NT2/D1 (cell line): Measurements from ENCODE around the gene ACTR1A.
"Not testable (repeated sequence)": the region's sequence is repeated elsewhere in the genome, so short reads cannot be mapped to it uniquely, and the experiment has no call there.

ENCODE experiments used
- DNase-seq: peaks from one replicate; pipeline ENCODE4 v3.0.0-alpha.2; 2011; ENCODE audit warnings: low read depth, low spot score
- H3K27me3 ChIP-seq: 2 replicates; pipeline ENCODE4 v1.6.0; 2011; ENCODE audit warnings: mild to moderate bottlenecking; ENCODE audit not compliant: insufficient read length, insufficient read depth
- H3K36me3 ChIP-seq: 2 replicates; pipeline ENCODE4 v1.6.1; 2011; ENCODE audit warnings: mild to moderate bottlenecking, low read length, mixed read lengths; ENCODE audit not compliant: insufficient read depth, insufficient read length
- H3K4me1 ChIP-seq: 2 replicates; pipeline ENCODE4 v1.5.1; 2011; ENCODE audit not compliant: insufficient read depth, insufficient read length
- H3K4me3 ChIP-seq: 2 replicates; pipeline ENCODE4 v1.5.1; 2011; ENCODE audit warnings: low read depth; ENCODE audit not compliant: insufficient read length
- H3K9ac ChIP-seq: 2 replicates; pipeline ENCODE4 v1.6.0; 2011; ENCODE audit warnings: low read depth; ENCODE audit not compliant: insufficient read length
- H3K9me3 ChIP-seq: 2 replicates; pipeline ENCODE4 v1.5.1; 2011; ENCODE audit warnings: mild to moderate bottlenecking, low read length; ENCODE audit not compliant: insufficient read depth
- SUZ12 ChIP-seq: IDR thresholded peaks from 2 replicates; pipeline ENCODE4 v1.6.1; 2011; ENCODE audit not compliant: insufficient read length, insufficient read depth; ENCODE audit errors: extremely low read depth
- YY1 ChIP-seq: IDR thresholded peaks from 2 replicates; pipeline ENCODE4 v1.6.1; 2011; ENCODE audit not compliant: insufficient read length, insufficient read depth
- ZNF274 ChIP-seq: IDR thresholded peaks from 2 replicates; pipeline ENCODE4 v1.6.1; 2011; ENCODE audit warnings: mild to moderate bottlenecking, low read depth, low read length

The ACTR1A gene

GRCh38 chr10:102503264-102504178 is 1.0 kb upstream of the ACTR1A start, which contains the start of gene SUFU:
TSS of gene SUFU (plus strand) at chr10:102503972. CDS start at chr10:102504153, 181 bp downstream.
- Histone ChIP-seq H3K36me3 (peaks cover 21% of the 10 kb centered on the region), H3K27me3 (no peaks in the 10 kb centered on the region), H3K4me3 (peak within 1 kb of the TSS; percentile 61), H3K9ac (peak within 1 kb of the TSS; percentile 82), H3K9me3 (no peaks in the 10 kb centered on the region), H3K4me1 (no peaks in the 10 kb centered on the region)
- no peak for TF ChIP-seq YY1
- TF ChIP-seq SUZ12 = no peak
- TF ChIP-seq ZNF274 = no peak
- peak; percentile 98 for DNase-seq

GRCh38 chr10:102502029-102502336 is 529 bp downstream of the ACTR1A start:
- H3K27me3 ChIP-seq = no peaks in the 10 kb centered on the region
- H3K9ac ChIP-seq = peak overlapping the region; percentile 84
- H3K9me3 ChIP-seq = no peaks in the 10 kb centered on the region
- H3K4me3 ChIP-seq = peak overlapping the region; percentile 81
- TF ChIP-seq YY1 (peak; percentile 62), SUZ12 (no peak)
- DNase-seq = peak; percentile 93
- no peaks in the 10 kb centered on the region for H3K4me1 ChIP-seq
- H3K36me3 ChIP-seq = peaks cover 14% of the 10 kb centered on the region

DNA sequence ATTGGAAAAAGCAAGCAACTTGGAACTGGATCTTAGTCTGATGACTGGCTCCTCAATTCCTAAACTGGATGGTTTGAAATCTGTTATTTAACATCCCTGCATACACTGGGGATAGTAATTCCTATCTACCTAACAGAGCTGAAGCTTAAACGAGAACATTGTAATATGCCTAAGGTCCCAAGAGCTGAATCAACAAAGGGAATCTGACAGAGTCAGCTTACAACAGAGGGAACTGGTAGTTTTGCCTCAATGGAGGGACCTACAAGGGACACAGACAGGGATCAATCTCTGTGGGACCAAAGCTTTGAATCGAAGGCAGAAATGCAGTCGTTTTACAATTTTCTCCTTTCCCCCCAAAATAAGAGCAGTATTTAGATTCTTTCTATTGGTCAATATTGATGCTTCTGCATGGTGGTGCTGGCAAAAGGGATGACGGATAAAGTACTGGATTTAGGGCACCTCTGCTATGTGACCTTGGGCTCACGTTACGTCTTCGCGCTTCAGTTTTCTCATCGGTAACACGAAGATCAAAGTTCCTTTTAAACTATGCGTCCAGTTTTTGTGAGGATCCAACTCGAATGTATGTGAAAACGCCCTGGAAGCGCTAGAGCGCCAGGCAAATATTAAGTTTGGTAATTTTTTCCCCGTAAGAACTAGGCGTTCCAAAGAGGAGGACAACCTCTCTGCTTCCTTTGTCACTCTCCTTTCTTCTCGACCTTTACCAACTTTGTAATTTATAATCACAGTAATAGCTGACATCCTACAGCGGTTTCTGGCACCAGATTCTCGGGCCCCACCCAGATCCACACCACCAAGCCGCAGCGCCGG is 1.1 kb downstream of the ACTR1A start:
- no peaks in the 10 kb centered on the region for H3K4me1 ChIP-seq
- DNase-seq = no peak
- TF ChIP-seq SUZ12 = no peak
- TF ChIP-seq ZNF274 = no peak
- no peak for TF ChIP-seq YY1
- H3K36me3 ChIP-seq = peaks cover 10% of the 10 kb centered on the region
- no peaks in the 10 kb centered on the region for H3K9me3 ChIP-seq
- H3K9ac ChIP-seq = peak overlapping the region; percentile 74
- peak overlapping the region; percentile 81 for H3K4me3 ChIP-seq
- no peaks in the 10 kb centered on the region for H3K27me3 ChIP-seq

GRCh38 chr10:102500686-102501085 is 1.8 kb downstream of the ACTR1A start:
- not testable (repeated sequence) for H3K36me3 ChIP-seq, DNase-seq, H3K9ac ChIP-seq, H3K9me3 ChIP-seq, H3K4me1 ChIP-seq, H3K27me3 ChIP-seq, H3K4me3 ChIP-seq

- Histone ChIP-seq H3K9me3 (no peaks in the 10 kb centered on the region), H3K4me3 (no peak overlapping the region), H3K27me3 (no peaks in the 10 kb centered on the region), H3K4me1 (no peaks in the 10 kb centered on the region), H3K36me3 (peaks cover 4% of the 10 kb centered on the region), H3K9ac (no peak overlapping the region)
- no peak for TF ChIP-seq YY1
- no peak for TF ChIP-seq SUZ12
- no peak for TF ChIP-seq ZNF274
- no peak for DNase-seq
Measured at GRCh38 chr10:102499356-102499755, 3.2 kb downstream of the ACTR1A start.

DNA sequence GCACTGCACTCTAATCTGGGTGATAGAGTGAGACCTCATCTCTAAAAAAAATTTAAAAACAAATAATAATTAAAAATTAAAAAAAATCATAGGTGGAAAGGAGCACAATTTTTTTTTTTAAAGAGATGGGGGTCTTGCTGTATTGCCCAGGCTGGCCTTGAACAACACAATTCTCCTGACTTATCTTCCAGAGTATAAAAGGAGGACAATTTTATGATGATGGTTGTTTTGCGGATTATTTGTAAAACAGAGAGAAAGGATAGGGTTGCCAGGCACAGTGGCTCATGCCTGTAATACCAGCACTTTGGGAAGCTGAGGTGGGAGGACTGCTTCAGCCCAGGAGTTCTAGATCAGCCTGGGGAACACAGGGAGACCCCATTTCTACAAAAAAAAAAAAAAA is 5.0 kb downstream of the ACTR1A start:
- no peak for DNase-seq
- Histone ChIP-seq H3K36me3 (peaks cover 12% of the 10 kb centered on the region), H3K9ac (no peak overlapping the region), H3K4me1 (peaks cover 2% of the 10 kb centered on the region), H3K9me3 (no peaks in the 10 kb centered on the region), H3K27me3 (no peaks in the 10 kb centered on the region), H3K4me3 (no peak overlapping the region)
- no peak for TF ChIP-seq YY1
- no peak for TF ChIP-seq SUZ12
- TF ChIP-seq ZNF274 = no peak

GRCh38 chr10:102493771-102494170 is 8.7 kb downstream of the ACTR1A start:
- TF ChIP-seq YY1 (no peak), ZNF274 (no peak), SUZ12 (no peak)
- Histone ChIP-seq H3K9me3 (no peaks in the 10 kb centered on the region), H3K9ac (no peak overlapping the region), H3K4me3 (no peak overlapping the region), H3K4me1 (peaks cover 4% of the 10 kb centered on the region), H3K36me3 (peaks cover 28% of the 10 kb centered on the region), H3K27me3 (no peaks in the 10 kb centered on the region)
- no peak for DNase-seq
